ENCODE measurements around the gene DENND1A. TPM values are rescaled to one million over a fixed set of nuclear protein-coding genes. Genes with fewer than 3 reads are reported as not detected.

The DENND1A gene
- total RNA-seq, 2 donors from 2014 or later: 18.9 to 26.8 TPM

- intact Hi-C loops (cut with DNase I): no loop called here
- no peak for TF ChIP-seq POLR2A (IDR thresholded peaks at IDR 0.05)
- TF ChIP-seq POLR2AphosphoS5 (IDR thresholded peaks at IDR 0.05): no peak
- no peak for TF ChIP-seq CTCF (IDR thresholded peaks at IDR 0.05)
- Histone ChIP-seq H3K4me3 (no peak overlapping the region), H3K27me3 (replicated peaks; ENCODE audit: insufficient read depth) (no peaks in the 10 kb centered on the region), H3K4me1 (replicated peaks) (no peaks in the 10 kb centered on the region), H3K27ac (no peak overlapping the region), H3K9me3 (no peaks in the 10 kb centered on the region), H3K36me3 (no peaks in the 10 kb centered on the region)
- no peak for DNase-seq (ENCODE audit: low spot score)
- WGBS: 91% methylated on average over 28 of the region's 28 CpGs
Observed at GRCh38 chr9:123380852-123381705, 548.8 kb downstream of the DENND1A start.

GRCh38 chr9:123378956-123379660, 550.8 kb downstream of the DENND1A start:
- TF ChIP-seq POLR2AphosphoS5 (IDR thresholded peaks at IDR 0.05): no peak
- TF ChIP-seq POLR2A (IDR thresholded peaks at IDR 0.05): no peak
- TF ChIP-seq CTCF (IDR thresholded peaks at IDR 0.05): no peak
- Histone ChIP-seq H3K9me3 (no peaks in the 10 kb centered on the region), H3K27me3 (replicated peaks; ENCODE audit: insufficient read depth) (no peaks in the 10 kb centered on the region), H3K4me3 (no peak overlapping the region), H3K27ac (no peak overlapping the region), H3K4me1 (replicated peaks) (no peaks in the 10 kb centered on the region), H3K36me3 (no peaks in the 10 kb centered on the region)
- no peak for DNase-seq (ENCODE audit: low spot score)
- intact Hi-C loops (cut with DNase I): no loop called here
- 86% methylated on average over 30 of the region's 30 CpGs for WGBS

GRCh38 chr9:123378025-123378424, 551.9 kb downstream of the DENND1A start:
- no peak for DNase-seq (ENCODE audit: low spot score)
- Histone ChIP-seq H3K36me3 (no peaks in the 10 kb centered on the region), H3K9me3 (no peaks in the 10 kb centered on the region), H3K27ac (no peak overlapping the region), H3K27me3 (replicated peaks; ENCODE audit: insufficient read depth) (peaks cover 5% of the 10 kb centered on the region), H3K4me1 (replicated peaks) (no peaks in the 10 kb centered on the region), H3K4me3 (no peak overlapping the region)
- intact Hi-C loops (cut with DNase I): no loop called here
- 76% methylated on average over 10 of the region's 10 CpGs for WGBS
- TF ChIP-seq POLR2A (IDR thresholded peaks at IDR 0.05) (no peak), POLR2AphosphoS5 (IDR thresholded peaks at IDR 0.05) (no peak), CTCF (IDR thresholded peaks at IDR 0.05) (no peak)

- H3K27me3 ChIP-seq (replicated peaks; ENCODE audit: insufficient read depth): peaks cover 11% of the 10 kb centered on the region
- intact Hi-C loops (cut with DNase I): no loop called here
- H3K27ac ChIP-seq: no peak overlapping the region
- no peaks in the 10 kb centered on the region for H3K4me1 ChIP-seq (replicated peaks)
- no peak overlapping the region for H3K4me3 ChIP-seq
- no peak for DNase-seq (ENCODE audit: low spot score)
- no peaks in the 10 kb centered on the region for H3K9me3 ChIP-seq
- H3K36me3 ChIP-seq: no peaks in the 10 kb centered on the region
- TF ChIP-seq POLR2A (IDR thresholded peaks at IDR 0.05): no peak
- TF ChIP-seq CTCF (IDR thresholded peaks at IDR 0.05): no peak
- no peak for TF ChIP-seq POLR2AphosphoS5 (IDR thresholded peaks at IDR 0.05)
- 80% methylated on average over 21 of the region's 21 CpGs for WGBS
Observed at GRCh38 chr9:123377211-123377971, 552.5 kb downstream of the DENND1A start.
